NCI-H2081 treated with DMSO at 0.1 percent for 48 hours (cell line): Measurements from ENCODE around the gene LYPD4.
"Not testable (repeated sequence)": the region's sequence is repeated elsewhere in the genome, so short reads cannot be mapped to it uniquely, and the experiment has no call there.

ENCODE experiments used
- DNase-seq: peaks from one replicate; lab custom pipeline; 2025; lab: John Stamatoyannopoulos, UW

The LYPD4 gene

GRCh38 chr19:41799444-41800000 is 45.0 kb downstream of the LYPD4 start:
- no peak for DNase-seq

- DNase-seq = no peak
These were observed 47.6 kb downstream of the LYPD4 start for GRCh38 chr19:41796901-41797300.

GRCh38 chr19:41796362-41796761 is 48.1 kb downstream of the LYPD4 start, which contains the start of gene CEACAM3:
Gene CEACAM3, plus strand, starts transcription at chr19:41796587. Its CDS starts 91 bp downstream, at chr19:41796678.
- no peak for DNase-seq

- DNase-seq = peak; percentile 22
These were observed 49.4 kb downstream of the LYPD4 start for GRCh38 chr19:41795031-41795461.

GRCh38 chr19:41793414-41793727 is 51.1 kb downstream of the LYPD4 start:
- DNase-seq = no peak

- DNase-seq = no peak
These were observed 51.7 kb downstream of the LYPD4 start for GRCh38 chr19:41792513-41793413.

- peak; percentile 48 for DNase-seq
These were observed 55.4 kb downstream of the LYPD4 start for GRCh38 chr19:41789053-41789452.

GRCh38 chr19:41788518-41788917 is 56.0 kb downstream of the LYPD4 start:
- not testable (repeated sequence) for DNase-seq
